ENCODE data around the gene RAB3GAP2. TPM values are rescaled to one million over a fixed set of nuclear protein-coding genes. Genes with fewer than 3 reads are reported as not detected.

Gene RAB3GAP2
- total and polyA plus RNA-seq, 2 donors (not counting 1 experiment from before 2014, with no cell fraction given) = 16.9 to 70.5 TPM

DNA sequence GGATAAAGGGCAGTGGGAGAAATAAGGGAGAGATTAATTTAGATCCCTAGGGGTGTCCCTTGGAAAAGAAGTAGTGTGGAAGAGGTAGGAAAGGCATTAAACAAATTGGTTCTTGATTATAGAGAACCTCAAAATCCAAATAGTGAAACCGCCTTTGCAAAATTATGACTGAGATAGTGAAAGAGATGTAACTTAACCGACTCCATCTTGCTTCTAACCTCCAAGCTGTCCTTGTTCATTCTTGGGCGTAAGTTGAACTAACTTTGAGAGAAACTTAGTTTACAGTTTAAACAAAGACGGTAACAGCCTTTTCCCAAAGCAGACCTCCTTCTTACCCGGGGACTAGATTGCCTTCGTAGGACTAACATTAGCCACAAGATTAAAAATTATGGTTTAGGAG, 3.2 kb upstream of the RAB3GAP2 start:
- WGBS (ENCODE audit: insufficient coverage) = 100% methylated on average over 3 of the region's 6 CpGs

GRCh38 chr1:220274251-220274855, 2.1 kb upstream of the RAB3GAP2 start:
- Histone ChIP-seq H3K27ac (ENCODE audit: low read length in 2 of 2) (no peak overlapping the region), H3K9ac (ENCODE audit: low read length) (no peak overlapping the region), H4K20me1 (ENCODE audit: control insufficient read depth, insufficient read depth, low read length, poor library complexity, severe bottlenecking) (no peaks in the 10 kb centered on the region), H3K9me3 (ENCODE audit: control extremely low read depth in 1 of 3, control insufficient read depth in 2 of 3, insufficient read depth in 1 of 3, low read length in 2 of 3) (no peaks in the 10 kb centered on the region), H3K4me1 (ENCODE audit: control insufficient read depth in 2 of 2, insufficient read depth in 2 of 2, low read length in 2 of 2) (peaks cover 22 to 23% of the 10 kb centered on the region in 2 donors), H2AFZ (ENCODE audit: insufficient read depth, low read depth, low read length, poor library complexity, severe bottlenecking) (peak overlapping the region; percentile 15), H3K4me3 (ENCODE audit: control extremely low read depth in 1 of 5, extremely low read depth in 1 of 5, insufficient read depth in 1 of 5, low read depth in 2 of 5, low read length in 4 of 5) (no peak overlapping the region), H3K79me2 (ENCODE audit: control insufficient read depth, insufficient read depth, low read length) (peaks cover 29% of the 10 kb centered on the region), H3K27me3 (replicated peaks in 1 of 4; ENCODE audit: control extremely low read depth in 1 of 4, control insufficient read depth in 3 of 4, insufficient read depth in 4 of 4, low read length in 3 of 4) (no peaks in the 10 kb centered on the region), H3K4me2 (replicated peaks; ENCODE audit: low read depth, low read length, poor library complexity, severe bottlenecking) (no peak overlapping the region), H3K36me3 (replicated peaks in 1 of 2; ENCODE audit: control extremely low read depth in 1 of 2, control insufficient read depth in 1 of 2, extremely low read depth in 1 of 2, insufficient read depth in 2 of 2, low read length in 1 of 2) (no peaks in the 10 kb centered on the region)
- no peak overlapping the region for H3K4me3 Mint-ChIP-seq
- intact Hi-C loops (cut with micrococcal nuclease) = loop anchor here (5.0 to 10.0 kb wide), 2 partner anchors 418 to 1100 kb away; partner anchors contain the start of genes C1orf115 and LYPLAL1
- peaks cover 6% of the 10 kb centered on the region for H3K27me3 Mint-ChIP-seq
- no peak overlapping the region for H3K27ac Mint-ChIP-seq
- no peak for TF ChIP-seq EZH2 (IDR thresholded peaks at IDR 0.05; ENCODE audit: borderline replicate concordance, insufficient read depth, low read depth, low read length, poor library complexity, severe bottlenecking)
- TF ChIP-seq, protein P1, sequence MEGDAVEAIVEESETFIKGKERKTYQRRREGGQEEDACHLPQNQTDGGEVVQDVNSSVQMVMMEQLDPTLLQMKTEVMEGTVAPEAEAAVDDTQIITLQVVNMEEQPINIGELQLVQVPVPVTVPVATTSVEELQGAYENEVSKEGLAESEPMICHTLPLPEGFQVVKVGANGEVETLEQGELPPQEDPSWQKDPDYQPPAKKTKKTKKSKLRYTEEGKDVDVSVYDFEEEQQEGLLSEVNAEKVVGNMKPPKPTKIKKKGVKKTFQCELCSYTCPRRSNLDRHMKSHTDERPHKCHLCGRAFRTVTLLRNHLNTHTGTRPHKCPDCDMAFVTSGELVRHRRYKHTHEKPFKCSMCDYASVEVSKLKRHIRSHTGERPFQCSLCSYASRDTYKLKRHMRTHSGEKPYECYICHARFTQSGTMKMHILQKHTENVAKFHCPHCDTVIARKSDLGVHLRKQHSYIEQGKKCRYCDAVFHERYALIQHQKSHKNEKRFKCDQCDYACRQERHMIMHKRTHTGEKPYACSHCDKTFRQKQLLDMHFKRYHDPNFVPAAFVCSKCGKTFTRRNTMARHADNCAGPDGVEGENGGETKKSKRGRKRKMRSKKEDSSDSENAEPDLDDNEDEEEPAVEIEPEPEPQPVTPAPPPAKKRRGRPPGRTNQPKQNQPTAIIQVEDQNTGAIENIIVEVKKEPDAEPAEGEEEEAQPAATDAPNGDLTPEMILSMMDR (IDR thresholded peaks at IDR 0.05) = no peak
- no peaks in the 10 kb centered on the region for H3K9me3 Mint-ChIP-seq (ENCODE audit: insufficient read depth)
- H3K4me1 Mint-ChIP-seq = peaks cover 5% of the 10 kb centered on the region
- DNase-seq (no peak), ATAC-seq (ENCODE audit: low read depth) (no peak)
- CTCF ChIA-PET = interaction anchor here (1.0 kb wide), 1 partner anchor 55 kb away, joined by 3 read pairs; no protein-coding TSS in a partner anchor
- WGBS (ENCODE audit: insufficient coverage) = no CpG with 5 or more reads among the region's 2 CpGs
- POLR2A ChIA-PET = no interaction called here

More for the DNA sequence above, 3.2 kb upstream of the RAB3GAP2 start:
- ATAC-seq (ENCODE audit: low read depth) (no peak), DNase-seq (no peak)
- Histone ChIP-seq H3K27me3 (replicated peaks in 1 of 4; ENCODE audit: control extremely low read depth in 1 of 4, control insufficient read depth in 3 of 4, insufficient read depth in 4 of 4, low read length in 3 of 4) (peaks cover 0 to 2% (median 0%) of the 10 kb centered on the region in 4 experiments), H3K36me3 (replicated peaks in 1 of 2; ENCODE audit: control extremely low read depth in 1 of 2, control insufficient read depth in 1 of 2, extremely low read depth in 1 of 2, insufficient read depth in 2 of 2, low read length in 1 of 2) (no peaks in the 10 kb centered on the region), H3K9me3 (ENCODE audit: control extremely low read depth in 1 of 3, control insufficient read depth in 2 of 3, insufficient read depth in 1 of 3, low read length in 2 of 3) (no peaks in the 10 kb centered on the region), H2AFZ (ENCODE audit: insufficient read depth, low read depth, low read length, poor library complexity, severe bottlenecking) (no peak overlapping the region), H3K4me2 (replicated peaks; ENCODE audit: low read depth, low read length, poor library complexity, severe bottlenecking) (no peak overlapping the region), H3K27ac (ENCODE audit: low read length in 2 of 2) (no peak overlapping the region), H3K79me2 (ENCODE audit: control insufficient read depth, insufficient read depth, low read length) (peaks cover 18% of the 10 kb centered on the region), H3K4me1 (ENCODE audit: control insufficient read depth in 2 of 2, insufficient read depth in 2 of 2, low read length in 2 of 2) (peaks cover 16% of the 10 kb centered on the region in 2 donors), H3K9ac (ENCODE audit: low read length) (no peak overlapping the region), H4K20me1 (ENCODE audit: control insufficient read depth, insufficient read depth, low read length, poor library complexity, severe bottlenecking) (no peaks in the 10 kb centered on the region), H3K4me3 (ENCODE audit: control extremely low read depth in 1 of 5, extremely low read depth in 1 of 5, insufficient read depth in 1 of 5, low read depth in 2 of 5, low read length in 4 of 5) (no peak overlapping the region)
- CTCF ChIA-PET = interaction anchor here (1.0 kb wide), 1 partner anchor 57 kb away, joined by 3 read pairs; no protein-coding TSS in a partner anchor
- no peaks in the 10 kb centered on the region for H3K9me3 Mint-ChIP-seq (ENCODE audit: insufficient read depth)
- TF ChIP-seq EZH2 (IDR thresholded peaks at IDR 0.05; ENCODE audit: borderline replicate concordance, insufficient read depth, low read depth, low read length, poor library complexity, severe bottlenecking) = no peak
- TF ChIP-seq, protein P1 (IDR thresholded peaks at IDR 0.05) = no peak
- intact Hi-C loops (cut with micrococcal nuclease) = loop anchor here (10.0 kb wide), 1 partner anchor 1101 kb away; the partner anchor contains the start of gene LYPLAL1
- H3K4me1 Mint-ChIP-seq = peaks cover 5% of the 10 kb centered on the region
- H3K27ac Mint-ChIP-seq = no peak overlapping the region
- POLR2A ChIA-PET = no interaction called here
- peaks cover 6% of the 10 kb centered on the region for H3K27me3 Mint-ChIP-seq
- H3K4me3 Mint-ChIP-seq = no peak overlapping the region

Measured in B cell (primary cell).